DMS153 treated with DMSO at 0.1 percent for 48 hours (cell line): Measurements from ENCODE around the gene TBC1D20.
"Not testable (repeated sequence)": the region's sequence is repeated elsewhere in the genome, so short reads cannot be mapped to it uniquely, and the experiment has no call there.

ENCODE experiments used
- DNase-seq: peaks from one replicate; lab custom pipeline; 2025; ENCODE audit not compliant: unreplicated experiment; lab: John Stamatoyannopoulos, UW

TBC1D20 gene, protein sequence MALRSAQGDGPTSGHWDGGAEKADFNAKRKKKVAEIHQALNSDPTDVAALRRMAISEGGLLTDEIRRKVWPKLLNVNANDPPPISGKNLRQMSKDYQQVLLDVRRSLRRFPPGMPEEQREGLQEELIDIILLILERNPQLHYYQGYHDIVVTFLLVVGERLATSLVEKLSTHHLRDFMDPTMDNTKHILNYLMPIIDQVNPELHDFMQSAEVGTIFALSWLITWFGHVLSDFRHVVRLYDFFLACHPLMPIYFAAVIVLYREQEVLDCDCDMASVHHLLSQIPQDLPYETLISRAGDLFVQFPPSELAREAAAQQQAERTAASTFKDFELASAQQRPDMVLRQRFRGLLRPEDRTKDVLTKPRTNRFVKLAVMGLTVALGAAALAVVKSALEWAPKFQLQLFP

DNA sequence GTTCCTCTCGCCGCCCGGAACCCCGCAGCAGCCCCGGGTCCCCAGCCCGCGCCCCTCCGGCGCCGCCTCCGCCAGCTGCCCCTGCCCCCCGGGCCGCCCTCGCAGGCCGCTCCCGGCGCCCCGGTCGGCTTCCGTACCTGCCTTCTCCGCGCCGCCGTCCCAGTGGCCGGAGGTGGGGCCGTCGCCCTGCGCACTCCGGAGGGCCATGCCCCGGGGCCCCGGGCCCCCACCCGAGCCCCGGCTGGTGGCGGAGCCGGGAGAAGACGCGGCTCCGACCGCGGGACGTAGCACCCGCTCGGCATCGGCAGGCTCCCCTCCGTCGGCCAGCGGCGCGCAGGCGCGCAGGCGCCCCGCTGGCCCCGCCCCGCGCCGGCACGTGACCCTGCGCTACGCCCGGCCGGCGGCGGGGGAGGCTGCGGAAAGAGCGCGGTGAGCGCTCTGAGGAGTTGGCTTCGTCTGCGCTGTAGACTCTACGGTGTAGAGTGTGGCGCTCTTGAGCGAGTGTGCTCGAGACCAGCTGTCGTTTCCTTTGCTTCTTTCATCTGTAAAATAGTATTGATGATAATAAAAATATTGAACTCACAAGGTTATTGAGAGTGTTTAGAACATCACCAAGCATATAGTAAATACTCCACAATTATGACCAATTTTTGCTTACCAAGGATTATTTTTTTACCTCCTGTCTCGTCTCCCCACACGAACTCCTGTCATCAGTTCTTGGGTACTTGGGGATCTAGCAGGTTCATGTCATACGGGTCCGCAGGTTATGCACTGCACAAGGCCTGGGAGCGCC, at the start of gene TBC1D20:
TSS of gene TBC1D20 (minus strand) at position 335 of the 793 bp plus-strand sequence. CDS start at position 207, 128 bp downstream.
- DNase-seq: peak; percentile 78

DNA sequence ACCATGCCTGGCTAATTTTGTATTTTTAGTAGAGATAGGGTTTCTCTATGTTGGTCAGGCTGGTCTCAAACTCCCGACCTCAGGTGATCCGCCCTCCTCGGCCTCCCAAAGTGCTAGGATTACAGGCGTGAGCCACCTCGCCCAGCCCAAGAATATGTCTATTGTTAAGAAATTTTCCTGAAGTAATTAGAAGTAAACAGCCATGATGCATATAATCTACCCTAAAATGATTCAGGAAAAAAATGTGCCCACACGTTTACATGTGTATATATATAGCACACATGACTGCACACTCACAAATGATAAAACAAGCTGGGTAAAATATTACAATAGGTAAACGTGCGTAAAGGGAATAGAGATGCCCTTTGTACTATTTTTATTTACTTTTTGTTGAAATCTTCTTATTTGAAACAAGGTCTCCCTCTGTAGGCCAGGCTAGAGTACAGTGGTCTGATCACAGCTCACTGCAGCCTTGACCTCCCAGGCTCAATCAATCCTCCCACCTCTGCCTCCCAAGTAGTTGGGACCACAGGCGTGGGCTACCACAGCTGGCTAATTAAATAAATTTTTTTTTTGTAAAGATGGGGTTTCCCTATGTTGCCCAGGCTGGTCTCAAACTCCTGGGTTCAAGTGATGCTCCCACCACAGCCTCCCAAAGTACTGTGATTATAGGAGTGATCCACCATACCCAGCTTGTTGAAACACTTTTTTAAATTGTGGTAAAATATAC, 48.2 kb upstream of the TBC1D20 start:
- DNase-seq: not testable (repeated sequence)

DNA sequence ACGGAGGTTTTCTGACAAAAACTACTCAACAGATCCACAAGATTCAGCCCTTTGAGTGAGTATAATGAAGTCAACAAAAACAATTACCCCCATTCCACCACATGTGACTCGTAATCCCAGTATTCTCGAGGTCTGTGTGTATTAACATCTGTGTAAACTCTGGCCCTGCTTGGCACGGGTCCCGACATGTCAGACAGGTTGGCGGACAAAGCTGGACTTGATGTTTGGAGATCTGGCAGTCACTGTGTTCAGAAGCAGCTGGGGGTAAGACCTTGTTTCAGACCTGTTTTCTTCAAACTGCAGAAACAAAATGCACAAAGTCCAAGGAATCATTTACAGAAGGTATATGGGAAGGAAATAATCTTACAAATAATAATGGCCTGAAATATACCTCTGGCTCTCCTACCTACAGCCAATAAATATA, 46.0 kb upstream of the TBC1D20 start:
- not testable (repeated sequence) for DNase-seq

DNA sequence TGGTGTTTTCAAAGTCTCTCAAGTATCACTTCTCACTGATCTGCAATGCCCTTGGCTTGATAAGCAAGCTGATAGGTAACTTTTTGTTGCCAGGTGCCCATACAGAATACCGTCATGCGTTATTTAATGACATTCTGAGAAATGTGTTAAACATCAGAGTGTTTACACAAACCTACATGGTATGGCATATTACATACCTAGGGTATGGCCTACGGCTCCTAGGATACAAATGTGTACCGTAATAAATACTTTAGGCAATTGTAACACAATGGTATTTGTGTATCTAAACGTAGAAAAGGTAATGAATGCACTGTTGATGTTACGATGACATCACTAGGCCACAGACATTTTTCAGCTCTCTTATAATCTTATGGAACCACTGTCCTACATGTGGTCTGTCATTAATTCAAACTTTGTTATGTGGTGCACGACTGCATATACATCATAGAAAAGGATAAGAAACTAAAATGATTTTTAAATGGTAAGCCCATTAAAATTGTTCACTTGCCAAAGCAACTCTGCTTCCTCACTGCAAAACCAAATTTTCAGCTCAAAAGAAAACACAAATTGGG, 45.5 kb upstream of the TBC1D20 start:
- DNase-seq: no peak

DNA sequence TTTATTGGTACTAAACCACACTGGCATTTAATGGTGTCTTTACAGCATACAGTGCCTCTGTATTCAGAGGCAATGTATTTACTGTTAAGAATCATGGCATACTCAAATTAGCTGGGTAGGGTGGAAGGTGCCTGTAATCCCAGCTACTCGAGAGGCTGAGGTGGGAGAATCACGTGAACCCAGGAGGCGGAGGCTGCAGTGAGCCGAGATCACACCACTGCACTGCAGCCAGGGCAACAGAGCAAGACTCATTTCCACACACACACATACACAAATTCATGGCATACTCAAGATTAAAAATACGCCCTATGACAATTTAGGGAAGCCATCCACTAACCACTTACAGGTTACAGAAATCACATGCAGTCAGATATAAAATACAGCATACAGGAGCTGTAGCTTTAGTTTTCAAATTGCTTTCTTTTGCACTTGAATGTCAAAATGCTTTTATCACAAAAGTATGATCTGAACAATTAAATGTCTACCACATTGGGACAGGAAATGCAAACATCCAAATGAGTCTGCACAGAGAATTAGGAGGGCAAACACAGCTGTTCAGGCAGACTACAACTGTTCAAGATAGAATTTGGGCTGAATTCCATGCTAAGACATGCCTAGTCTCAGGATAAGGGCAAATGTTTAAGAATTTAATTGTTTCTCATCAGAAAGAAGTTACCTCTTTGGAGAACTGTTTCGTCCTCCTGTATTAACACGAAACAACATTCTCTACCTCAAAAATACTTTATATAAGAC, 44.8 kb upstream of the TBC1D20 start:
- no peak for DNase-seq

DNA sequence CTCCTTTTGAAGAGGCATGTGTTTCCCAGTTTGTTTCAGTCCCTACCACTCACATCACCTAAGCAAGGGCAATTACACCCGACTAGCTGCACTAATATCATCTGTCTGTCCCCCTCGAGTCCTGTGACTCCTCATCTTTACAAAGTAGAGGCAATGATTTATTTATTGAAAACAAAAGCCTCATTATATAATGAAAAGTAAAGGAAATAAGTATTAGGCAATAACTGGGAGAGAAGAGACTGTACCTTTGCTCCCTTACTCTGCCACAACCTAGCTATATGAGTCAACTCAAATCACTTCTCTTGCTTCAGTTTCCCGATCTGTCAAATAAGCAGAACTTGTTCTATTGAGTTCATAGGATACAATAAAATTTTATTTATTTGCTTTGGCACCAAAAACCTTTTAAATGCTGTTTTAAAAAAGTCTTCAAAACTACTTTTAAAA, 42.3 kb upstream of the TBC1D20 start:
- no peak for DNase-seq

DNA sequence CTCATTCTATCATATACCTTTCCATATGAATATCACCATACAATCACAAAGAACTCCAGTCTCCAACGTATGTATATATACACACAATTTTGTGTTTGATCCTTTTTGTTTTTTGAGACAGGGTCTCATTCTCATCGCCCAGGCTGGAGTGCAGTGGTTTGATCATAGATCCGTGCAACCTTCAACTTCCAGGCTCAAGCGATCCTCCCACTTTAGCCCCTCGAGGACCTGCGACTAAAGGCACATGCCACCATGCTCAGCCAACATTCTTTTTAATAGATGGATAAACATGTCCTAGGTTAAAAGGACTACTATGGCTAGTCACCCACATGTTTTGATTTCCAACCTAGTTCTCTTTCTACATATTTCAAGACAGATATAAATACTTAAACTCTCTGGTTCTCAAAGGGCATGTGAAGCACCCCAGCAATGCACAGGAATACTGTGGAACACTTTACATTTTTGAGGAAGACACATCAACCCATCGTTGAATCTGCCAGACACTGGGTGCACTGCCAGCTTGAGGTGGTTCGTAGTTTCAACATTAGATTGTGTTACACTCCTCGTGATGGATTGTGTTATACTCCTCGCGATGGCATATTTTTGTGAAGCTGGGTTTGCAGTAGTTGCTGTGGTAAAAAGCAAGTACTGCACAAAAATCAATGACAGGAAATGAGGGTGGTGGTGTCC, 40.9 kb upstream of the TBC1D20 start:
- DNase-seq: no peak

DNA sequence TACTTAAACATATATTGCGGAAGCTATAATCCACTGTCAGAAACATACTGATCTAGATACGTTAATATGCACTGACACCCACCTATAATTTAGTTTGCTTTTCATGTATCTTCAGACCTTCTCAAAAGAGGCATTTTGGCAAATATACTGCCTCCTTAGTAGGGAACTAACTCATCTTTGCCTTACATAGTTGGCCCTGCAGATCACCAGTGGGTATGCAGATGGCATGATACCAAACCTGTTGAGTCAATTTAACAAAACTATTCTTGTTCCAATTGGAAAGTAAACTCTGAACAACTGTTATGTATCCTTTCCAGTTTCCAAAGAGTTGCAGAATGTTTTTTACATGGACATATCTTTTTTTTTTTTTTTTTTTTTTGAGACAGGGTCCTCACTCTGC, 35.6 kb upstream of the TBC1D20 start:
- no peak for DNase-seq

DNA sequence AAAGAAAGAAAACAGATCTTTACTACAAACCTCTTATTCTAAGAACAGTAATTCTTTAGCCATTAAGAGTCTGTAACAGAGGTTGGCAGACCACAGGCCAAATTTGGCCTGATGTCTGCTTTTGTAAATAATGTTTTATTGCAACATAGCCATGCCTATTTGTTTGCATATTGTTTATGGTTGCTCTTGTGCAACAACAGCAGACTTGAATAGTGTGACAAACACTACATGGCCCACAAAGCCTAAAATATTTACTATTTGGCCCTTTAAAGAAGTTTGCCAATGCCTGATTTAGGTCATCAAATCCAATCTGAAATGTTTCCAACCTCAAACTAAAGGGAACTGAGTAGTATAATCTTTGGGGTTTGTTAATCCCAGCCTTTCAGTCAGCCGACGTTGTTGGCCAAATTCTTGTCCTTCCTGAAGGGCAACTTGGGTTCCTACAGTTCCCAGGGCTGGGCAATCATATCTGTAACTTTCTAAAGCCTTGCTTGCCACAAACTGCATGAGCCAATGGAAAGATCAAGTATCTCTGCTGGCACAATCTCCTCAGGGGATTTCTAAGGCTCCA, 33.9 kb upstream of the TBC1D20 start:
- DNase-seq: no peak

DNA sequence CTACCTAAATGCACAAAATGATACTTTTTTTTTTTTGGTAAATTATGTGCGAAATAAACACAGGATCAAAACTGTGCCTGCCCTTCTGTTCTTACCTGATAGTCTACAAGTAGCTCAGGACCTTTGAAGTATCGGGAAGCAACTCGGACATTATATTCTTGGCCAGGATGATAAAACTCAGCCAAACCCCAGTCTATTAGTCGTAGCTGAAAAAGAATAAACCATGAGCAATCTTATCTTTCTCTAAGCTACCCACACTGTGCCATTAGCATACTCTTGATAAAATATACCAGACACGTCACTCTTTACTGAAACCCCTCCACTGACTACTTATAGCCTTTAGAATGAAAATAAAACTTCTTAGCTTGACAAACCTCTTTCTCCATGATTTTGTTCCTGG, 29.8 kb upstream of the TBC1D20 start:
- no peak for DNase-seq

DNA sequence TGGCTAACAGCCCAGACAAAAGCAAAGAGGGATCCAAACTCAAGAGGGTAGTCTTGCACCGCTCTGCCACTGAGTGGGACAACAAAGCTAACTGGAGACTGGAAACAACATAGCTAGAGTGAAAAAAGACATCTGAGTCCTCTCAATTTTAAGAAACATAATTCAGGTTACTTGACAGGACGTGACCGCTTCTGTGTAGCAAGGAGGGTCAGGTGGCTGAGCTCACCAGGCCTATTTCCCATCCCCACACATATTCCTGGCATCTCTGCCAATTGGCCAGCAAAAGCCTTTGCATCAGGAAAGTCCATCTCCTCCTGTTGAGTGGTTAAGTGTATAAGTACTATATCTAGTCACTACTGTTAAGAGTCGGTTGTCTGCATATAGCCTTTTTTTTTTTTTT, 25.3 kb upstream of the TBC1D20 start:
- DNase-seq: no peak

DNA sequence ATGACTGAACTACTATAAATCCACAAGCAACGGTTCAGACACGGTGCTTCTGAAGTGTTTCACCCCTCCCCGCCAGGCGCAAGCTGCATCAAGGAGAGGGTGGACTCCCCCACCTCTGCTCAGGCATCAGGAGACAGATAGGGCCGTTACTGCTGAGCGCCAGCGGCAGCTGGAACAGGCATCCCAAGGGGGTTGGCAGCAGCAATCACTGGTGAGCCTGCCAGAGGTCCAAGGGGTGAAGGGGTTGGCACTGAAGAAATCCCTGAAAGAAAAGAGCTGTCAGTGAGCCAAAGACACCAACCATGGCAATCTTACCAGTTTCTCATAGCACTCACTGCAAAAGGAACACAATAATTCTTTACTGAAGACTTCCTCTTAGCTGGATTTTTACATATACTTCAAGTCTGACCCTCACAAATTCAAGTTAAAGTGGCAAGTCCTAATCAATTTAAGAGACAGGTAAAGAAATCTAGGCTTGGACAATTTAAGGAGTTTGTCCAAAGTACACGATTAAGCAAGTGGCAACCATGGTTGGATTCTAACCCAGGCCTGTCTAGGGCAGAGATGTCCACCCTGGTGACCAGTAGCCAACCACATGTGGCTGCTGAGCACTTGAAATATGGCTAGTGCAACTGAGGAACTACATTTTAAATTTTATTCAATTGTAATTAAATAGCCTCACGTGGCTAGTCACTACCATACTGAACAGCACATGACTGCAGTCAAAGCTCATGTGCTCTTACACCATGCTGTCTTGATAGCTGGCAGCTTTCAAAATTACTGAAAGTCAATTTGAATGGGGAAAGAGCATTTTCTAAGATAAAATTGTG, 21.7 kb upstream of the TBC1D20 start:
- no peak for DNase-seq

DNA sequence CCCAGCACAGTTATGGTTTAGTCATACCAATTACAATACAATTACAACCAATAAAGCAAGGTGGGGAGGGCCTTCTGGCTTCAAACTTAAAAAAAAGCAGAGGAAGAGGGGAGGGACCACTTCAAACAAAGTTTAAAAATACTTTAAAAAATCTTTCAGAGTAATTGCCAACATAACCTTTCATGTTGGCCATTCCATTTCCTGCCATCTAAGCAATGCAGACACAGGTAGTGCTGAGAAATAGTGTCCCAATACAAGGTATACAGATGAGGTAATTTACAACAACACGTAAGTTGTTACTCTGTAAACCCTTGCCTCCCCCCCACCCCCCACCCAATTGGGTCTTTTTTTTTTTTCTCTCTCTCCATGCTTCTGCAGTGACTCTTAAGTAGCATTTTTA, 18.8 kb upstream of the TBC1D20 start:
- no peak for DNase-seq

DNA sequence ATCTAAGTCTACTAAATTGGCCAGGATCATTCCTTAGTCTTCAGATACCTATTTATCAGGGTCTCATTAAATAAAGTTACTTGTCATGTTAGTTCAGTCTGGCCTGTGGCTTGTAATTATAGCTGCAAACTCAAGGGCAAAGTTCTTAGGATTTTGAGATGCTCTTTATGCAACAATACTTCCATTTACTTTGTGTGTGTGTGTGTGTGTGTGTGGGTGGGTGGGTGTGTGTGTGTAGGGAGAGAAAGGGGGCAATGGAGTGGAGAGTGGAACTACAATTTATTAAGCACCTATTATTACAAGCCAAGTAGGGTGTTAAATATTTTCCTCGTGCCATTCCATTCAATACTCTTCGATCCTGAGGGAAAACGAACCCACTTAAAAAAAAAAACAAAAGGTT, 17.7 kb upstream of the TBC1D20 start:
- DNase-seq: no peak

DNA sequence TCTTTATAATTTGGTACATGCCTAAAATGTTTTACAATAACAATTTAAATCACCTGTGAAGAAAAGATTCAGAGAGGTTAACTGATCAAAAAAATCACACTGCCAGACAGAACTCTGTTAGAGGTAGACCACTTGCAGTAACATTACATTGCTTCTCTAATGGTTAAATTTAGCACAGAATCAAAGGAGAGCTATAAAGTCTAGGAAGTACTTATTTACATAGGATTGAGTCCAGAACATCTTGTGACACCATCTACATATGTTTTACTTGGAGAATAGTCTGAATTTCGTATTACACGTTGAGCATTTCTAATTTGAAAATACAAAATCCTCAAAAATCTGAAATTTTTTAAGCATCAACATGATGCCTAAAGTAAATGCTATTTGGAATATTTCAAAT, 17.2 kb upstream of the TBC1D20 start:
- DNase-seq: no peak

DNA sequence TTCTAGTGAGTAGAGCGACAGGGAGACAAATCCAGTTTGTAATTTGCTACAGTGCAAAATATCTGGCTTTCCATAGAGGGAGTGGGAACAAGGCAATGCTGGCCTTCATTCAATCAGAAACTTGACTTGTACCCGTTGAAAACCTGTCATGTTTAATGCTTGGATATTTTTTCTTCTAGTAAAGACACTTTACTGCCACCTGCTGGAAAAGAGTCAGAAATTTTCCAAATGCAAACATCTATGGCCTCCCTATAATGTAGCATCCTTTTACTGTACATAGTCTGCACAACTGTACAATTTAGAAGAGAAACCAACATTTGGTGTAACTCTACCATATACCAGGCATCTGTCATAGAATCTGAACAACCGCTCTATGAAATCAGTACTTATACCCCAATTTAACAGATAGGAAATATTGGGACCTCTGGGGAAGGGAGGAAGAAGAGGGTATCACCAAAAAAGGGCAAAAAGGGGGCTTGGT, 16.7 kb upstream of the TBC1D20 start:
- peak; percentile 54 for DNase-seq

DNA sequence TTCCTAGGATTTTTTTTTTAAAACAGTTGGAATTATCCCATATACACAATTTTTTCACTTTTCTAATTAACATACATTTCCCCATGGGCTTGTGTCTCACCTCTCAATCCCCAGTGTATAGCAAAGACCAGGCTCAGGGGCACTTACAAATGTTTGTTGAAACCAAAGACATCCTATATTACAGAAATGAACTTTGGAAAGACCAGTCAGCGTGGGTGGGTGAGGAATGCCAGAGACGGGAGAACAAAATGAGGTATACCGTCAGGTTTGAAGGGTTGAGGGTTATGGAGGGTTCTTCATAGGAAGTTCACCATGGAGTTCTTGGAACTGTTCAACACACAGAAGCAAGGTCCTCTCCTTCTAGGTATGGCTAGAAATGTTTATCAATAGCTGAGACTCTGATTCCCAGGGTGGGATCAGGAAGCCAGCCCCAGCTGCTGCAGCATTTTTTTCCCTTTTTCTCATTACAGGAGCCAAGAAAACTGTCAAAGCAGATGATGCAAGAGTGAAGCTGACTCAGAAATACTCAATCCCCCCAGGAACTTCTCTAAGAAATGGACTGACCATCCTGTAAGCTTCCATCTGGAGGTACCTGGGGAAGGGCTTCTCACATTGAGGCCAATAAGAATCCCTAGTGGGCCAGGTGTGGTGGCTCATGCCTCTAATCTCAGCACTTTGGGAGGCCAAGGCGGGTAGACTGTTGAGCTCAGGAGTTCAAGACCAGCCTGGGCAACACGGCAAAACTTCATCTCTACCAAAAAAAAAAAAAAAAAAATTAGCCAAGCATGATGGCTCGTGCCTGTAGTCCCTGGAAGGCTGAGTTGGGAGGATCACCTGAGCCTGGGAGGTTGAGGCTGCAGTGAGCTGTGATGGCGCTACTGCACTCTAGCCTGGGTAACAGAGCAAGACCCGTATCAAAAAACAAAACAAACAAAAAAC, 15.9 kb upstream of the TBC1D20 start:
- DNase-seq: no peak
